IMR-90 (cell line): ENCODE data around the gene PAK5.

ENCODE experiments used
- BHLHE40 ChIP-seq: fragments of 150-350 bp; IDR thresholded peaks from 2 replicates; pipeline ENCODE4 v1.6.1; 2016; ENCODE audit warnings: mild to moderate bottlenecking, low read depth, low read length
- CEBPB ChIP-seq: IDR thresholded peaks from 2 replicates; pipeline ENCODE4 v1.6.1; 2012; ENCODE audit warnings: low read depth, low read length, improper control_type of control experiment
- CHD1 ChIP-seq: IDR thresholded peaks from 2 replicates; pipeline ENCODE4 v1.6.1; 2012; ENCODE audit warnings: low read depth, low read length, improper control_type of control experiment
- MAFK ChIP-seq: IDR thresholded peaks from 2 replicates; pipeline ENCODE4 v1.6.1; 2012; ENCODE audit warnings: low read depth, low read length, improper control_type of control experiment
- MAZ ChIP-seq: IDR thresholded peaks from 2 replicates; pipeline ENCODE4 v1.6.1; 2012; ENCODE audit warnings: low read depth, mild to moderate bottlenecking, low read length, improper control_type of control experiment, moderate library complexity, borderline replicate concordance
- NFE2L2 ChIP-seq: fragments of 150-350 bp; IDR thresholded peaks from 2 replicates; pipeline ENCODE4 v1.6.1; 2016; ENCODE audit warnings: low read depth, mild to moderate bottlenecking, low read length
- POLR2A ChIP-seq: IDR thresholded peaks from 2 replicates; pipeline ENCODE4 v1.6.1; 2012; ENCODE audit warnings: mild to moderate bottlenecking, low read depth, low read length
- RAD21 ChIP-seq: IDR thresholded peaks from 2 replicates; pipeline ENCODE4 v1.6.1; 2012; ENCODE audit warnings: low read length, improper control_type of control experiment
- RCOR1 ChIP-seq: IDR thresholded peaks from 2 replicates; pipeline ENCODE4 v1.6.1; 2012; ENCODE audit warnings: mild to moderate bottlenecking, low read length, improper control_type of control experiment; ENCODE audit not compliant: insufficient replicate concordance
- SMC3 ChIP-seq: fragments of 150-350 bp; IDR thresholded peaks from 2 replicates; pipeline ENCODE4 v1.6.1; 2016; ENCODE audit warnings: low read depth, mild to moderate bottlenecking, antibody characterized with exemption, low read length, moderate library complexity
- TF ChIP-seq, protein P1 (sequence below): fragments of 150-350 bp; IDR thresholded peaks from 2 replicates; pipeline ENCODE4 v1.6.1; 2017; ENCODE audit warnings: mild to moderate bottlenecking, antibody characterized with exemption, low read length, low read depth
- TF ChIP-seq, protein P2 (sequence below): conservative IDR thresholded peaks from 2 replicates; pipeline ENCODE4 v1.5.1; 2012; ENCODE audit warnings: mild to moderate bottlenecking, low read depth, low read length, improper control_type of control experiment

DNA sequence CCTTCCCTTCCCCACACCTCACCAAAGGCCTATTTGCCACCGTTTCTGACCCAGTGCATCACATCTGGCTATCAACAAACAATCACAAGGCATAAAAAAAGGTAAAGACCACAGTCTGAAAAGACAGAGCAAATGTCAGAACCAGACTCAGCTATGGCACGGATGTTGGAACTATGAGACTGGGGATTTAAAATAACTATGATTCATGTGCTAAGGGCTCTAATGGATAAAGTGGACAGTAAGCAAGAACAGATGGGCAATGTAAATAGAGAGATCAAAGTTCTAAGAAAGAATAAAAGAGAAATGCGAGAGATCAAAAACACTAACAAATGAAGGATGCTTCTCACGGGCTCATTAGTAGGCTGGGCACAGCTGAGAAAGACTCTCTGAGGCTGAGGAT is 225.0 kb downstream of the PAK5 start:
- TF ChIP-seq RCOR1 (no peak), RAD21 (no peak), NFE2L2 (no peak), CEBPB (no peak), POLR2A (no peak), MAZ (no peak), BHLHE40 (no peak), CHD1 (no peak), MAFK (no peak), SMC3 (no peak)
- TF ChIP-seq, protein P1, sequence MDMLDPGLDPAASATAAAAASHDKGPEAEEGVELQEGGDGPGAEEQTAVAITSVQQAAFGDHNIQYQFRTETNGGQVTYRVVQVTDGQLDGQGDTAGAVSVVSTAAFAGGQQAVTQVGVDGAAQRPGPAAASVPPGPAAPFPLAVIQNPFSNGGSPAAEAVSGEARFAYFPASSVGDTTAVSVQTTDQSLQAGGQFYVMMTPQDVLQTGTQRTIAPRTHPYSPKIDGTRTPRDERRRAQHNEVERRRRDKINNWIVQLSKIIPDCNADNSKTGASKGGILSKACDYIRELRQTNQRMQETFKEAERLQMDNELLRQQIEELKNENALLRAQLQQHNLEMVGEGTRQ = no peak
- TF ChIP-seq, protein P2, sequence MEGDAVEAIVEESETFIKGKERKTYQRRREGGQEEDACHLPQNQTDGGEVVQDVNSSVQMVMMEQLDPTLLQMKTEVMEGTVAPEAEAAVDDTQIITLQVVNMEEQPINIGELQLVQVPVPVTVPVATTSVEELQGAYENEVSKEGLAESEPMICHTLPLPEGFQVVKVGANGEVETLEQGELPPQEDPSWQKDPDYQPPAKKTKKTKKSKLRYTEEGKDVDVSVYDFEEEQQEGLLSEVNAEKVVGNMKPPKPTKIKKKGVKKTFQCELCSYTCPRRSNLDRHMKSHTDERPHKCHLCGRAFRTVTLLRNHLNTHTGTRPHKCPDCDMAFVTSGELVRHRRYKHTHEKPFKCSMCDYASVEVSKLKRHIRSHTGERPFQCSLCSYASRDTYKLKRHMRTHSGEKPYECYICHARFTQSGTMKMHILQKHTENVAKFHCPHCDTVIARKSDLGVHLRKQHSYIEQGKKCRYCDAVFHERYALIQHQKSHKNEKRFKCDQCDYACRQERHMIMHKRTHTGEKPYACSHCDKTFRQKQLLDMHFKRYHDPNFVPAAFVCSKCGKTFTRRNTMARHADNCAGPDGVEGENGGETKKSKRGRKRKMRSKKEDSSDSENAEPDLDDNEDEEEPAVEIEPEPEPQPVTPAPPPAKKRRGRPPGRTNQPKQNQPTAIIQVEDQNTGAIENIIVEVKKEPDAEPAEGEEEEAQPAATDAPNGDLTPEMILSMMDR = no peak
